HepG2 (cell line): ENCODE results near the gene CYP2A7. TPM values are rescaled to one million over a fixed set of nuclear protein-coding genes. Genes with fewer than 3 reads are reported as not detected.

Source experiments
- polyA plus RNA-seq, 8 experiments: library from polyadenylated mRNA; depleted of rRNA in 3 of 8; stranded (reverse) in 7 of 8; unstranded in 1 of 8; fragments of >200 nt; fragmentation: Illumina TruSeq in 4 of 8; extraction: Trizol in 4 of 8; gene quantifications; 2 replicates each; pipeline versions ENCODE4 v1.2.1 to v1.2.3, GENCODE V29; 2011 to 2016; ENCODE audit warnings: low read depth in 4 of 8, missing spikeins in 1 of 8, mixed read lengths in 1 of 8; ENCODE audit not compliant: insufficient read depth in 1 of 8
- total RNA-seq, 5 experiments: library from RNA; depleted of rRNA; stranded (reverse); fragments of >200 nt; fragmentation: Illumina TruSeq; extraction: Trizol; gene quantifications; 2 replicates each; pipeline ENCODE4 v1.2.3, GENCODE V29; 2016; ENCODE audit warnings: low read depth in 1 of 5

The CYP2A7 gene
- total and polyA plus RNA-seq, 2 of the 13 experiments (the other 11 are each of a cell fraction or from before 2014, with no cell fraction given), result not detected

Other genes with a start within 250 kb of the CYP2A7 start
- gene NUMBL, start 191.6 kb downstream of the CYP2A7 start, total RNA-seq (2016; rRNA removed; fragmentation: Illumina TruSeq; extraction: Trizol), result 0.20 and 0.49 TPM in 2 replicates
- 2.2 and 2.3 TPM in 2 replicates for gene NUMBL, start 191.6 kb downstream of the CYP2A7 start, polyA plus RNA-seq (2011; rRNA removed)
- 10.3 and 17.2 TPM in 2 replicates for gene COQ8B, start 165.3 kb downstream of the CYP2A7 start, total RNA-seq (2016; rRNA removed; fragmentation: Illumina TruSeq; extraction: Trizol)
- gene COQ8B, start 165.3 kb downstream of the CYP2A7 start, polyA plus RNA-seq (2011; rRNA removed), result 12.3 and 14.7 TPM in 2 replicates
- gene ITPKC, start 165.1 kb downstream of the CYP2A7 start, total RNA-seq (2016; rRNA removed; fragmentation: Illumina TruSeq; extraction: Trizol), result 11.2 and 11.3 TPM in 2 replicates
- 6.9 and 12.4 TPM in 2 replicates for gene ITPKC, start 165.1 kb downstream of the CYP2A7 start, polyA plus RNA-seq (2011; rRNA removed)
- gene ACTMAP, start 131.8 kb downstream of the CYP2A7 start, total RNA-seq (2016; rRNA removed; fragmentation: Illumina TruSeq; extraction: Trizol), result 2.2 and 3.9 TPM in 2 replicates
- gene ACTMAP, start 131.8 kb downstream of the CYP2A7 start, polyA plus RNA-seq (2011; rRNA removed), result 7.9 and 11.3 TPM in 2 replicates
- 55.6 and 59.6 TPM in 2 replicates for gene SNRPA, start 131.0 kb downstream of the CYP2A7 start, total RNA-seq (2016; rRNA removed; fragmentation: Illumina TruSeq; extraction: Trizol)
- 111 and 162 TPM in 2 replicates for gene SNRPA, start 131.0 kb downstream of the CYP2A7 start, polyA plus RNA-seq (2011; rRNA removed)
- gene MIA, start 106.7 kb downstream of the CYP2A7 start, total RNA-seq (2016; rRNA removed; fragmentation: Illumina TruSeq; extraction: Trizol), result not detected in 2 replicates
- 0.61 and 2.5 TPM in 2 replicates for gene MIA, start 106.7 kb downstream of the CYP2A7 start, polyA plus RNA-seq (2011; rRNA removed)
- 2.2 and 3.3 TPM in 2 replicates for gene RAB4B, start 104.0 kb downstream of the CYP2A7 start, total RNA-seq (2016; rRNA removed; fragmentation: Illumina TruSeq; extraction: Trizol)
- gene RAB4B, start 104.0 kb downstream of the CYP2A7 start, polyA plus RNA-seq (2011; rRNA removed), result 5.4 and 6.1 TPM in 2 replicates
- gene EGLN2, start 83.0 kb downstream of the CYP2A7 start, total RNA-seq (2016; rRNA removed; fragmentation: Illumina TruSeq; extraction: Trizol), result 32.4 and 40.8 TPM in 2 replicates
- 16.5 and 25.4 TPM in 2 replicates for gene EGLN2, start 83.0 kb downstream of the CYP2A7 start, polyA plus RNA-seq (2011; rRNA removed)
- not detected in 2 replicates for gene CYP2A6, start 31.8 kb downstream of the CYP2A7 start, total RNA-seq (2016; rRNA removed; fragmentation: Illumina TruSeq; extraction: Trizol)
- not detected in 2 replicates for gene CYP2A6, start 31.8 kb downstream of the CYP2A7 start, polyA plus RNA-seq (2011; rRNA removed)
- not detected in 2 replicates for gene CYP2B6, start 109.1 kb upstream of the CYP2A7 start, total RNA-seq (2016; rRNA removed; fragmentation: Illumina TruSeq; extraction: Trizol)
- gene CYP2B6, start 109.1 kb upstream of the CYP2A7 start, polyA plus RNA-seq (2011; rRNA removed), result 0.09 TPM in 2 replicates
- not detected in 2 replicates for gene CYP2A13, start 206.2 kb upstream of the CYP2A7 start, total RNA-seq (2016; rRNA removed; fragmentation: Illumina TruSeq; extraction: Trizol)
- gene CYP2A13, start 206.2 kb upstream of the CYP2A7 start, polyA plus RNA-seq (2011; rRNA removed), result not detected in 2 replicates
- gene CYP2F1, start 232.2 kb upstream of the CYP2A7 start, total RNA-seq (2016; rRNA removed; fragmentation: Illumina TruSeq; extraction: Trizol), result not detected in 2 replicates
- gene CYP2F1, start 232.2 kb upstream of the CYP2A7 start, polyA plus RNA-seq (2011; rRNA removed), result not detected in 2 replicates